K562 (cell line): ENCODE data around the gene ARL6IP4. TPM values are rescaled to one million over a fixed set of nuclear protein-coding genes. Genes with fewer than 3 reads are reported as not detected.
A peak's percentile ranks its signal among the peaks of the same experiment; 100 is the strongest.

Experiments used
- E2F8 ChIP-seq: fragments of 450-650 bp; IDR thresholded peaks from 2 replicates; pipeline ENCODE4 v1.7.1; 2018; ENCODE audit warnings: mild to moderate bottlenecking, low read depth; ENCODE audit not compliant: partially characterized antibody
- EGR1 ChIP-seq: fragments of 450-650 bp; conservative IDR thresholded peaks from 2 replicates; pipeline ENCODE4 v1.6.1; 2017; ENCODE audit warnings: mild to moderate bottlenecking
- FOXA3 ChIP-seq, 2 experiments: fragments of 450-650 bp in 1 of 2; sonication (generic) in 1 of 2; formaldehyde crosslinking; IDR thresholded peaks in 1 of 2; conservative IDR thresholded peaks in 1 of 2; 2 replicates each; pipeline versions ENCODE4 v1.4.0 to v1.8.0; 2020 to 2022; ENCODE audit warnings: mild to moderate bottlenecking in 2 of 2, missing genetic modification reagents in 1 of 2
- HOMEZ ChIP-seq: fragments of 250-450 bp; sonication (Bioruptor Pico); IDR thresholded peaks from 2 replicates; pipeline ENCODE4 v1.4.0; 2020; ENCODE audit warnings: mild to moderate bottlenecking, moderate library complexity
- KLF6 ChIP-seq: fragments of 250-450 bp; sonication (Bioruptor Pico); IDR thresholded peaks from 2 replicates; pipeline ENCODE4 v1.4.0; 2020; ENCODE audit warnings: mild to moderate bottlenecking, moderate library complexity, borderline replicate concordance
- MYC ChIP-seq, 2 experiments: fragments of 250-450 bp in 1 of 2; sonication (Bioruptor Pico) in 1 of 2; IDR thresholded peaks; 2 replicates each; pipeline versions ENCODE4 v1.5.1 to v1.6.1; 2012 to 2021; ENCODE audit warnings: low read depth in 2 of 2, borderline replicate concordance in 1 of 2, improper control_type of control experiment in 1 of 2, low read length in 1 of 2, mild to moderate bottlenecking in 1 of 2, moderate library complexity in 1 of 2
- PREB ChIP-seq: sonication (generic); formaldehyde crosslinking; IDR thresholded peaks from 2 replicates; pipeline ENCODE4 v1.8.1; 2023; ENCODE audit warnings: mild to moderate bottlenecking, missing genetic modification reagents
- RBBP5 ChIP-seq: fragments of 200-600 bp; sonication (generic); IDR thresholded peaks from 2 replicates; pipeline ENCODE4 v1.6.1; 2012; ENCODE audit warnings: borderline replicate concordance, mild to moderate bottlenecking, low read length, control low read depth, inconsistent platforms; ENCODE audit not compliant: insufficient read depth, poor library complexity, severe bottlenecking
- RBM15 ChIP-seq: fragments of 200-400 bp; formaldehyde crosslinking; IDR thresholded peaks from 2 replicates; pipeline ENCODE4 v1.6.1; 2018; ENCODE audit warnings: mild to moderate bottlenecking, low read length, moderate library complexity; ENCODE audit not compliant: insufficient read depth
- SIX5 ChIP-seq, 2 experiments: IDR thresholded peaks; 2 replicates each; pipeline ENCODE4 v1.6.1; 2011; ENCODE audit warnings: low read length in 2 of 2, borderline replicate concordance in 1 of 2, low read depth in 1 of 2, mild to moderate bottlenecking in 1 of 2, moderate library complexity in 1 of 2; ENCODE audit not compliant: insufficient read depth in 1 of 2
- SREBF2 ChIP-seq: sonication (generic); formaldehyde crosslinking; IDR thresholded peaks from 2 replicates; pipeline ENCODE4 v1.4.0; 2020; ENCODE audit warnings: mild to moderate bottlenecking, missing genetic modification reagents
- ZFP1 ChIP-seq: fragments of 450-650 bp; formaldehyde crosslinking; IDR thresholded peaks from 2 replicates; pipeline ENCODE4 v1.4.0; 2020; ENCODE audit warnings: mild to moderate bottlenecking, mixed read lengths
- ZNF24 ChIP-seq: fragments of 450-650 bp; IDR thresholded peaks from 2 replicates; pipeline ENCODE4 v1.6.1; 2016
- ZNF589 ChIP-seq: fragments of 200-800 bp; sonication (Bioruptor generic); IDR thresholded peaks from 2 replicates; pipeline ENCODE4 v1.6.1; 2016; ENCODE audit warnings: low read depth, missing genetic modification characterization, missing compliant biosample characterization
- ZNF830 ChIP-seq: fragments of 250-450 bp; sonication (Bioruptor Pico); IDR thresholded peaks from 2 replicates; pipeline ENCODE4 v1.5.0; 2021; ENCODE audit warnings: mild to moderate bottlenecking
- polyA plus RNA-seq, 8 experiments: library from polyadenylated mRNA; depleted of rRNA in 4 of 8; stranded (reverse) in 5 of 8; unstranded in 3 of 8; fragments of >200 nt; fragmentation: Nextera tagmentation in 2 of 8; fragmentation: Illumina TruSeq in 1 of 8; extraction: Ambion mirVana in 2 of 8; extraction: Trizol in 1 of 8; gene quantifications; 2 replicates each; pipeline versions ENCODE4 v1.2.1 to v1.2.3, GENCODE V29; 2011 to 2014; ENCODE audit warnings: inconsistent platforms in 1 of 8, missing spikeins in 1 of 8
- total RNA-seq, 7 experiments: library from RNA; depleted of rRNA in 6 of 7; stranded (reverse); fragments of >200 nt in 6 of 7; fragmentation: Illumina TruSeq in 2 of 7; extraction: Trizol in 2 of 7; gene quantifications; 2 replicates each; pipeline versions ENCODE4 v1.2.1 to v1.2.3, GENCODE V29; 2011 to 2021; ENCODE audit warnings: low replicate concordance in 1 of 7

The ARL6IP4 gene
- total and polyA plus RNA-seq, 9 of the 15 experiments (the other 6 are each of a cell fraction or from before 2014, with no cell fraction given): 2.4 to 255 (median 151) TPM

- TF ChIP-seq PREB (CRISPR knock-in tag): peak; percentile 79; the same call in 1 of the 2 replicates
- 0 out of 4 replicates have a peak, but pooled peaks of 1 of the 2 experiments have one; percentile 16 for TF ChIP-seq FOXA3 (CRISPR knock-in tag; conservative IDR thresholded peaks at IDR 0.05 in 1 of 2, IDR thresholded peaks at IDR 0.05 in 1 of 2)
- TF ChIP-seq HOMEZ (CRISPR knock-in tag): no peak
- TF ChIP-seq KLF6 (CRISPR knock-in tag): no peak
- TF ChIP-seq SIX5 (IDR thresholded peaks at IDR 0.05; ENCODE audit: borderline replicate concordance in 1 of 2, insufficient read depth in 1 of 2, low read depth in 1 of 2, low read length in 2 of 2): no peak
- TF ChIP-seq SREBF2 (CRISPR knock-in tag): no peak
- peak; percentile 76; the same call in 1 of the 2 replicates for TF ChIP-seq ZNF830 (CRISPR knock-in tag)
- peak; percentile 66; the same call in 1 of the 2 replicates for TF ChIP-seq MYC (IDR thresholded peaks at IDR 0.05; ENCODE audit: low read depth, low read length)
- TF ChIP-seq MYC (CRISPR knock-in tag; IDR thresholded peaks at IDR 0.05; ENCODE audit: borderline replicate concordance, low read depth): peak; percentile 56; the same call in 1 of the 2 replicates
- no peak for TF ChIP-seq RBM15
- TF ChIP-seq ZNF589 (CRISPR knock-in tag): no peak; the same call in 1 of the 2 replicates
- TF ChIP-seq RBBP5: peak; percentile 77
- peak; percentile 44 for TF ChIP-seq EGR1
- TF ChIP-seq ZFP1: no peak
- 0 out of 2 replicates have a peak, but pooled peaks have one; percentile 56 for TF ChIP-seq ZNF24
- peak; percentile 62 for TF ChIP-seq E2F8
Measured at GRCh38 chr12:122980183-122981035, at the start of gene ARL6IP4 (continued).
